Hepatocyte (in vitro differentiated cells): Measurements from ENCODE around the gene CFAP410.

ENCODE experiments used
- EZH2 ChIP-seq: fragments of 200-600 bp; sonication (generic); IDR thresholded peaks from 2 replicates; pipeline ENCODE4 v1.6.1; 2016; ENCODE audit warnings: antibody characterized with exemption, mild to moderate bottlenecking, borderline replicate concordance
- EZH2phosphoT487 ChIP-seq: fragments of 200-600 bp; sonication (generic); IDR thresholded peaks from one replicate; pipeline ENCODE4 v1.6.1; 2018; ENCODE audit warnings: antibody characterized with exemption, mild to moderate bottlenecking, low read depth, moderate library complexity; ENCODE audit not compliant: unreplicated experiment, severe bottlenecking
- TF ChIP-seq, protein P1 (sequence below): fragments of 200-600 bp; sonication (generic); IDR thresholded peaks from 2 replicates; pipeline ENCODE4 v1.5.1; 2016; ENCODE audit warnings: antibody characterized with exemption, mild to moderate bottlenecking; ENCODE audit not compliant: poor library complexity

DNA sequence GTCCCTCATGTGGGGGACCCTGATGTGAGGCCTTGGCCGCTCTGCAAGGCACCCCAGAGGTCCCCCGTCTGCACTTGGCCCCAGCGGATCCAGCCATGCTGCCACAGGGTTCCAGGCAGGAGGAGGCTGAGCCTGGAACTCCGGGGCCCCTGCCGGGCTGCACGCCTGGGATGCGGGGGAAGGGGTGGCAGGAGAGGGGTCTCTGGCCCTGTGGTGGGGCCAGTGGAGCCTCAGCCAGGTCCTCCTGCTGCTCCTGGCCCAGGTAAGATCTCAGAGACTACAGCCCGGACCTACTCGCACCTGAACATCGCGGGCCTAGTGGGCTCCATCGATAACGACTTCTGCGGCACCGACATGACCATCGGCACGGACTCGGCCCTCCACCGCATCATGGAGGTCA, 26.5 kb downstream of the CFAP410 start:
- TF ChIP-seq, protein P1, sequence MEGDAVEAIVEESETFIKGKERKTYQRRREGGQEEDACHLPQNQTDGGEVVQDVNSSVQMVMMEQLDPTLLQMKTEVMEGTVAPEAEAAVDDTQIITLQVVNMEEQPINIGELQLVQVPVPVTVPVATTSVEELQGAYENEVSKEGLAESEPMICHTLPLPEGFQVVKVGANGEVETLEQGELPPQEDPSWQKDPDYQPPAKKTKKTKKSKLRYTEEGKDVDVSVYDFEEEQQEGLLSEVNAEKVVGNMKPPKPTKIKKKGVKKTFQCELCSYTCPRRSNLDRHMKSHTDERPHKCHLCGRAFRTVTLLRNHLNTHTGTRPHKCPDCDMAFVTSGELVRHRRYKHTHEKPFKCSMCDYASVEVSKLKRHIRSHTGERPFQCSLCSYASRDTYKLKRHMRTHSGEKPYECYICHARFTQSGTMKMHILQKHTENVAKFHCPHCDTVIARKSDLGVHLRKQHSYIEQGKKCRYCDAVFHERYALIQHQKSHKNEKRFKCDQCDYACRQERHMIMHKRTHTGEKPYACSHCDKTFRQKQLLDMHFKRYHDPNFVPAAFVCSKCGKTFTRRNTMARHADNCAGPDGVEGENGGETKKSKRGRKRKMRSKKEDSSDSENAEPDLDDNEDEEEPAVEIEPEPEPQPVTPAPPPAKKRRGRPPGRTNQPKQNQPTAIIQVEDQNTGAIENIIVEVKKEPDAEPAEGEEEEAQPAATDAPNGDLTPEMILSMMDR, result no peak
- no peak for TF ChIP-seq EZH2
- TF ChIP-seq EZH2phosphoT487, result no peak
